GM12878 (cell line): ENCODE measurements around the gene CA6. TPM values are rescaled to one million over a fixed set of nuclear protein-coding genes. Genes with fewer than 3 reads are reported as not detected.

Experiments used
- ATAC-seq: fragments of 200-7000 bp; cut with Tn5 transposase; 3 replicates; pipeline ENCODE4 v1.9.1; 2020; ENCODE audit warnings: mild to moderate bottlenecking, moderate library complexity
- BruUV-seq: library from RNA; stranded (reverse); fragments of 400-500 nt; replicated peaks from 2 replicates; lab custom pipeline; 2021; lab: Mats Ljungman, UMichigan
- CTCF ChIA-PET: fragments of 300-600 bp; sonication (Branson Sonifier 250); formaldehyde crosslinking; extraction: SDS; loops from one replicate; lab custom pipeline; 2021; ENCODE audit warnings: inconsistent platforms; lab: Yijun Ruan, JAX
- POLR2A ChIA-PET: fragments of 350-600 bp; formaldehyde crosslinking; extraction: SDS; loops from one replicate; lab custom pipeline; 2021; ENCODE audit warnings: inconsistent platforms; lab: Charles Lee
- RAD21 ChIA-PET: fragments of 300-600 bp; sonication (Branson Sonifier 250); formaldehyde crosslinking; loops from one replicate; lab custom pipeline; 2023; ENCODE audit warnings: antibody characterized with exemption; ENCODE audit not compliant: unreplicated experiment; lab: Charles Lee
- SMC1A ChIA-PET: fragments of 300-600 bp; sonication (Branson Sonifier 250); formaldehyde crosslinking; loops from one replicate; lab custom pipeline; 2023; ENCODE audit not compliant: unreplicated experiment, uncharacterized antibody; lab: Charles Lee
- DNase-seq: peaks from one replicate; pipeline ENCODE4 v3.0.0-alpha.2; 2011; ENCODE audit warnings: low read depth, low spot score
- FAIRE-seq: peaks from 3 replicates; lab custom pipeline; 2011; peaks lifted over from hg19 to GRCh38; lab: Jason Lieb, UNC
- H2AFZ ChIP-seq: 2 replicates; pipeline ENCODE4 v1.6.0; 2011; ENCODE audit warnings: low read depth, low read length, control low read depth; ENCODE audit not compliant: control insufficient read depth
- H3K27ac ChIP-seq: 2 replicates; pipeline ENCODE4 v1.5.1; 2011; ENCODE audit warnings: control low read depth; ENCODE audit not compliant: control insufficient read depth, insufficient read depth
- H3K27me3 ChIP-seq, 2 experiments: replicated peaks in 1 of 2; 2 replicates each; pipeline versions ENCODE4 v1.6.0 to v1.6.1; 2011; ENCODE audit warnings: low read length in 1 of 2; ENCODE audit not compliant: control insufficient read depth in 2 of 2, insufficient read depth in 2 of 2
- H3K36me3 ChIP-seq, 2 experiments: 2 replicates each; pipeline ENCODE4 v1.5.1; 2011; ENCODE audit warnings: low read length in 1 of 2; ENCODE audit not compliant: control insufficient read depth in 2 of 2, insufficient read depth in 2 of 2
- H3K4me1 ChIP-seq: 2 replicates; pipeline ENCODE4 v1.6.1; 2011; ENCODE audit warnings: mild to moderate bottlenecking, low read length, moderate library complexity, mixed read lengths; ENCODE audit not compliant: control insufficient read depth, insufficient read depth
- H3K4me2 ChIP-seq: 2 replicates; pipeline ENCODE4 v1.6.0; 2011; ENCODE audit warnings: control low read depth; ENCODE audit not compliant: control insufficient read depth, insufficient read depth
- H3K4me3 ChIP-seq: fragments of 200-600 bp; sonication (generic); 2 replicates; pipeline ENCODE4 v1.5.1; 2016
- H3K79me2 ChIP-seq: 2 replicates; pipeline ENCODE4 v1.6.0; 2011; ENCODE audit warnings: low read length; ENCODE audit not compliant: control insufficient read depth, insufficient read depth
- H3K9ac ChIP-seq: 2 replicates; pipeline ENCODE4 v1.8.0; 2011; ENCODE audit warnings: low read length, control low read depth, mixed read lengths; ENCODE audit not compliant: control insufficient read depth, insufficient read depth
- H3K9me3 ChIP-seq: replicated peaks from 3 replicates; pipeline ENCODE4 v1.5.1; 2011; ENCODE audit warnings: mild to moderate bottlenecking, low read length; ENCODE audit not compliant: control insufficient read depth, insufficient read depth
- H4K20me1 ChIP-seq: 2 replicates; pipeline ENCODE4 v1.6.0; 2011; ENCODE audit not compliant: control insufficient read depth, insufficient read depth
- CEBPB ChIP-seq, 2 experiments: fragments of 150-350 bp in 1 of 2; IDR thresholded peaks; 2 replicates each; pipeline ENCODE4 v1.6.1; 2012 to 2014; ENCODE audit warnings: low read depth in 2 of 2, low read length in 2 of 2, borderline replicate concordance in 1 of 2, inconsistent platforms in 1 of 2
- GABPA ChIP-seq: IDR thresholded peaks from 2 replicates; pipeline ENCODE4 v1.6.1; 2014; ENCODE audit warnings: antibody characterized with exemption, low read depth, mild to moderate bottlenecking, inconsistent platforms
- IKZF2 ChIP-seq, 2 experiments: fragments of 450-650 bp; IDR thresholded peaks; 2 replicates each; pipeline ENCODE4 v1.6.1; 2017; ENCODE audit warnings: mild to moderate bottlenecking in 2 of 2, moderate library complexity in 2 of 2
- KLF5 ChIP-seq: fragments of 450-650 bp; IDR thresholded peaks from 2 replicates; pipeline ENCODE4 v1.6.1; 2014; ENCODE audit warnings: mild to moderate bottlenecking; ENCODE audit not compliant: partially characterized antibody
- MTA3 ChIP-seq: IDR thresholded peaks from 2 replicates; pipeline ENCODE4 v1.6.1; 2012; ENCODE audit warnings: low read length, inconsistent platforms, borderline replicate concordance
- NR2C2 ChIP-seq: IDR thresholded peaks from 2 replicates; pipeline ENCODE4 v1.6.1; 2011; ENCODE audit warnings: borderline replicate concordance, low read depth; ENCODE audit not compliant: control insufficient read depth, insufficient read length
- SKIL ChIP-seq: fragments of 450-650 bp; IDR thresholded peaks from 2 replicates; pipeline ENCODE4 v1.6.1; 2017; ENCODE audit warnings: mild to moderate bottlenecking, low read depth, inconsistent platforms; ENCODE audit not compliant: poor library complexity, severe bottlenecking
- SRF ChIP-seq, 2 experiments: IDR thresholded peaks; 2 replicates each; pipeline ENCODE4 v1.6.1; 2011; ENCODE audit warnings: low read depth in 2 of 2, low read length in 2 of 2, mild to moderate bottlenecking in 1 of 2, moderate library complexity in 1 of 2
- STAT1 ChIP-seq: fragments of 450-650 bp; conservative IDR thresholded peaks from 2 replicates; pipeline ENCODE4 v1.6.1; 2014; ENCODE audit warnings: antibody characterized with exemption, mild to moderate bottlenecking
- ZBED1 ChIP-seq: IDR thresholded peaks from 2 replicates; pipeline ENCODE4 v1.6.1; 2016; ENCODE audit warnings: borderline replicate concordance
- ZZZ3 ChIP-seq: IDR thresholded peaks from 2 replicates; pipeline ENCODE4 v1.6.1; 2011; ENCODE audit warnings: low read depth; ENCODE audit not compliant: control insufficient read depth, insufficient read length
- WGBS: methylation state at CpG from one replicate; pipeline ENCODE4 v1.1.6; 2016; ENCODE audit warnings: low lambda C conversion rate; ENCODE audit not compliant: insufficient replicate concordance, insufficient coverage; ENCODE audit errors: missing lambda C conversion rate; 5-methylcytosine and 5-hydroxymethylcytosine counted together
- in situ Hi-C: fragments of 300-500 bp; cut with MboI; formaldehyde crosslinking; loops from 9 replicates; pipeline ENCODE4 v1.14.3; 2018; ENCODE audit warnings: mixed read lengths
- intact Hi-C: fragments of 100-400 bp; cut with micrococcal nuclease; formaldehyde crosslinking; loops from one replicate; pipeline ENCODE4 v1.14.2; 2022; ENCODE audit not compliant: unreplicated experiment
- polyA plus RNA-seq, 11 experiments: library from polyadenylated mRNA; depleted of rRNA in 4 of 11; unstranded in 6 of 11; stranded (reverse) in 5 of 11; fragments of >200 nt; fragmentation: Nextera tagmentation in 4 of 11; fragmentation: Illumina TruSeq in 1 of 11; extraction: Ambion mirVana in 4 of 11; extraction: Trizol in 1 of 11; gene quantifications; 1 replicate in 1 of 11; 2 replicates in 10 of 11; pipeline versions ENCODE4 v1.2.1 to v1.2.3, GENCODE V29; 2011 to 2016; ENCODE audit warnings: inconsistent platforms in 2 of 11, missing spikeins in 2 of 11, low read depth in 1 of 11
- total RNA-seq, 4 experiments: library from RNA; depleted of rRNA in 3 of 4; stranded (reverse); fragments of >200 nt in 3 of 4; fragmentation: Illumina TruSeq in 1 of 4; extraction: Trizol in 1 of 4; gene quantifications; 2 replicates each; pipeline versions ENCODE4 v1.2.1 to v1.2.3, GENCODE V29; 2013 to 2021

Gene CA6
- total and polyA plus RNA-seq, 10 of the 15 experiments (the other 5 are each of a cell fraction or from before 2014, with no cell fraction given): not detected

GRCh38 chr1:8963963-8964362 is 18.3 kb downstream of the CA6 start (continued):
- TF ChIP-seq SRF (IDR thresholded peaks at IDR 0.05; ENCODE audit: low read depth in 2 of 2, low read length in 2 of 2) (no peak), ZZZ3 (no peak), GABPA (no peak), KLF5 (no peak), IKZF2 (IDR thresholded peaks at IDR 0.05) (no peak)
- TF ChIP-seq, all 136 proteins: peak for 0

- no peaks in the 10 kb centered on the region for H3K9me3 ChIP-seq
- DNase-seq (no peak), FAIRE-seq (no peak), ATAC-seq (no peak)
- no peak overlapping the region for H3K4me3 ChIP-seq
- H3K79me2 ChIP-seq: no peaks in the 10 kb centered on the region
- in situ Hi-C loops: no loop called here
- no peak overlapping the region for H3K4me2 ChIP-seq
- RAD21 ChIA-PET: no interaction called here
- TF ChIP-seq CEBPB (IDR thresholded peaks at IDR 0.05; ENCODE audit: borderline replicate concordance in 1 of 2, low read depth in 2 of 2, low read length in 2 of 2) (no peak), ZBED1 (no peak), MTA3 (no peak), SRF (IDR thresholded peaks at IDR 0.05; ENCODE audit: low read depth in 2 of 2, low read length in 2 of 2) (no peak), STAT1 (no peak), NR2C2 (no peak), SKIL (no peak)
- TF ChIP-seq, all 136 proteins: peak for 0
- Histone ChIP-seq H3K27ac (no peak overlapping the region), H2AFZ (no peak overlapping the region), H3K4me1 (no peaks in the 10 kb centered on the region; the same call in 1 of the 2 replicates), H4K20me1 (no peaks in the 10 kb centered on the region), H3K27me3 (no peaks in the 10 kb centered on the region; a peak in 1 of 4 replicates), H3K9ac (no peak overlapping the region), H3K36me3 (no peaks in the 10 kb centered on the region)
- ChIA-PET SMC1A (no interaction called here), CTCF (interaction anchor here (0.6 to 1.0 kb wide), 3 partner anchors 17 to 138 kb away, joined by 3 read pairs; no protein-coding TSS in a partner anchor), POLR2A (no interaction called here)
- intact Hi-C loops: no loop called here
- 72% methylated on average over 16 of the region's 16 CpGs for WGBS
- BruUV-seq: no TSS peak
Observed at GRCh38 chr1:8965121-8965820, 19.6 kb downstream of the CA6 start.
